ENCODE data around the gene SLC50A1.
"Not testable (repeated sequence)": the region's sequence is repeated elsewhere in the genome, so short reads cannot be mapped to it uniquely, and the experiment has no call there.

Gene SLC50A1

GRCh38 chr1:155116113-155116764 lies 19.4 kb upstream of the SLC50A1 start:
- no peak for DNase-seq (ENCODE audit: low spot score)

GRCh38 chr1:155117610-155118009 lies 18.0 kb upstream of the SLC50A1 start:
- DNase-seq (ENCODE audit: low spot score), result no peak

- not testable (repeated sequence) for DNase-seq (ENCODE audit: low spot score)
Measured at GRCh38 chr1:155118090-155118489, 17.6 kb upstream of the SLC50A1 start.

GRCh38 chr1:155120253-155120652 lies 15.4 kb upstream of the SLC50A1 start:
- no peak for DNase-seq (ENCODE audit: low spot score)

GRCh38 chr1:155121249-155121648 lies 14.4 kb upstream of the SLC50A1 start:
- DNase-seq (ENCODE audit: low spot score), result no peak

GRCh38 chr1:155122308-155122707 lies 13.3 kb upstream of the SLC50A1 start:
- DNase-seq (ENCODE audit: low spot score), result no peak

GRCh38 chr1:155123801-155124200 lies 11.9 kb upstream of the SLC50A1 start:
- no peak for DNase-seq (ENCODE audit: low spot score)

GRCh38 chr1:155124503-155125463 lies 10.9 kb upstream of the SLC50A1 start:
- no peak for DNase-seq (ENCODE audit: low spot score)

GRCh38 chr1:155125511-155125945 lies 10.1 kb upstream of the SLC50A1 start:
- no peak for DNase-seq (ENCODE audit: low spot score)

GRCh38 chr1:155125946-155126555 lies 9.6 kb upstream of the SLC50A1 start:
- DNase-seq (ENCODE audit: low spot score), result peak; percentile 46

GRCh38 chr1:155126556-155127104 lies 9.0 kb upstream of the SLC50A1 start:
- no peak for DNase-seq (ENCODE audit: low spot score)

GRCh38 chr1:155127105-155127966 lies 8.3 kb upstream of the SLC50A1 start, which contains the start of gene EFNA1:
EFNA1 (plus strand) TSS chr1:155127876; CDS start chr1:155127978, 102 bp downstream.
- peak; percentile 70 for DNase-seq (ENCODE audit: low spot score)

GRCh38 chr1:155127967-155128754 lies 7.5 kb upstream of the SLC50A1 start:
- DNase-seq (ENCODE audit: low spot score), result no peak

- no peak for DNase-seq (ENCODE audit: low spot score)
Measured at GRCh38 chr1:155128755-155129473, 6.7 kb upstream of the SLC50A1 start.

GRCh38 chr1:155130272-155131006 lies 5.2 kb upstream of the SLC50A1 start:
- DNase-seq (ENCODE audit: low spot score), result no peak

GRCh38 chr1:155131285-155131684 lies 4.4 kb upstream of the SLC50A1 start:
- no peak for DNase-seq (ENCODE audit: low spot score)

- no peak for DNase-seq (ENCODE audit: low spot score)
Measured at GRCh38 chr1:155131856-155132255, 3.8 kb upstream of the SLC50A1 start.

- DNase-seq (ENCODE audit: low spot score), result no peak
Measured at GRCh38 chr1:155133799-155134281, 1.8 kb upstream of the SLC50A1 start.

GRCh38 chr1:155134322-155134721 lies 1.3 kb upstream of the SLC50A1 start:
- DNase-seq (ENCODE audit: low spot score), result no peak
